HG03354 (cell line): Measurements from ENCODE around the gene RPA1.

Experiments used
- ATAC-seq: cut with Tn5 transposase; IDR thresholded peaks from one replicate; pipeline ENCODE4 v1.9.1; 2021; ENCODE audit warnings: mild to moderate bottlenecking; ENCODE audit not compliant: unreplicated experiment, poor library complexity, severe bottlenecking

The RPA1 gene

DNA sequence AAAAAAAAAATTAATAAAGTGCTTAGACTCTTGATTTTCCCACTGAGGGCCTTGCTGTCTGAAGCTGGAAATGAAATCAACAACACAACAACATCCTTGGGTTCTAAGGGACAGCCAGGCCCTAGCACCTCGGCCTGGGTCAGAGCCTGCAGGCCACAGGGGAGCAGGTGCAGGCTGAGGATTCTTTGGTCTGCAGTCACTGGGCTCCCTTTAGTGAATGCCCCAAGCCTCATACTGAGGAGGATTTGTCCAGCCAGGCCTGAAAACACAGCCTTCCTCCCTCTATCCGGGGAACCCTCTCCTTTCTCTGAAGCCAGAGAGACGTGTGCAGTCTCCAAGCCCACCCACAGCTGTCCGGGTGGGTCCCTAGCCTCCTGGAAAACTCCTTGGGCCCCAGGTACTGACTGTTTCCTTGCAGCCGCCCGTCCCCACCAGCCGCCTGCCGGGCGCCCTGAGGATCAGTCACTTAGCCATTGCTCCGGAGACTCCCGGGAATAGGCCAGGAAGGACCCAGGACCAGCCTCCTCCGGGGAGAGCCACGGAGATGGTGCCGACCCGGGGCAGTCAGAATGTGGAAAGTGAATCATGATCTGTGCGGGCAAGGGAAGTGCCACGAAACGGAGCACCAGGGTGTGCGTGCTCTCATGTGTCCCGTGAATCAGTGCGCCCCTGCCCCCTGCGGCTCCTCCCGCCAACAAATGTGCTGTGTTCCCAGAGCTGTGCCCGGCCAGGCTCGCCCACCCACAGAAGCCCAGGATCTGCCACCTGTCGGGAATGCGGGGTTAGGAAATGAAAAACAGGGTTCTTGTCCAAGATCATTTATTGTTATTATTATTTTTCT lies 104.3 kb downstream of the RPA1 start:
- ATAC-seq, result no peak

- ATAC-seq, result no peak
Observed at GRCh38 chr17:1934901-1935300, 105.1 kb downstream of the RPA1 start.

GRCh38 chr17:1936766-1937165 lies 107.0 kb downstream of the RPA1 start:
- ATAC-seq, result no peak

DNA sequence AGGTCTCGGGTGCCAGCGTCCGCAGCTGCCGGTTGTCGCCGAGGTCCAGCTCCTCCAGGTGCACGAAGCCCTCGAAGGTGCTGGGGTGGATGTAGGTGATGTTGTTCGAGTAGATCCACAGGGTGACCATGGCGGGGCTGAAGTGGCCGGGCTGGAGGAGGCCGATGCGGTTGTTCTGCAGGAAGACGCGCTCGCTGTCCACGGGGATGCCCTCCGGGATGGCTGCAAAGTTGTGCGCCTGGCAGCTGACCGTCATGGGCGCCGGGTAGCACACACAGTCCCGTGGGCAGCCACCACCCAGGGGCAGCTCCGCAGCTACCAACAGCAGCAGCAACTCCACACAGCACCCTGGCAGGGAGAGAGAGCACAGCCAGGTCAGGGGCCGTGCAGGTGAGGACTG lies 107.7 kb downstream of the RPA1 start:
- ATAC-seq, result no peak

GRCh38 chr17:1939981-1940809 lies 110.4 kb downstream of the RPA1 start:
- no peak for ATAC-seq

- no peak for ATAC-seq
Observed at GRCh38 chr17:1940810-1941185, 111.0 kb downstream of the RPA1 start.

GRCh38 chr17:1941272-1942065 lies 111.7 kb downstream of the RPA1 start:
- no peak for ATAC-seq

GRCh38 chr17:1942066-1942365 lies 112.2 kb downstream of the RPA1 start:
- ATAC-seq, result no peak

DNA sequence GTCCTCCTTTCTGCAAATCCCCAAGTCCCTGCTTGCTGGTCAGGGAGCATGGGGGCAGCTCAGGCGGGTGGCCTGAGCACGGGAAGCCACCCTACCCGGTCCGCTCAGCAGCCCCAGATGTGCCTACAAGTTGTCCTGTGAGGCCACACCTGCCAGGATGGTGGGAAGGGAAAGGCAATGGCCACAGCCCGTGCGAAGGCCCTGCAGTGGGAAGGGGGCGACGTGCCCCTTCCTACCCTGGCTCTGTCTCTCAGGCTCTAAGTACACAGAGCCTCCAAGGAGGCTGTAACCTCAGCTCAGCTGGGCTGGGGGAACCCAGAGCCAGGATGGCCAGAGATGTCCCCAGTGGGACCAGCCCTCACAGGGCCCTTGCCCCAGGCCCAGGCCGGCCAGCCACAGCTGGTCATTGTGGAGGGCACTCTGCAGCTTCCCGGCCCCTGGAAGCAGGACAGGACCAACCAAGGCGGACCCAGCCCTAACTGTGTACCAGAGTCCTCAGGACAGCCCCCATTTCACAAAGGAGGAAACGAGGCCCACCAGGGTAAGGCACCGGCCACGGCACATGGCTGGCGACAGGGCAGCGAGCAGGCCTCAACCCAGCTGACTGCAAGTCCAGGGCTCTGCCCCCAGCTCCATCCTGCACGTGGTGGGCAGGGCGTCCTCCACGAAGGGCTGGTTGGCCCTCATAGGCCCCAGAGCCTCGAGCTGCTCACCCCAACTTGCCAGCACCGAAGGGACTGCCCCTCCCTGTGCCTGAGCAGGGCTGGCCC lies 113.0 kb downstream of the RPA1 start:
- ATAC-seq, result no peak

GRCh38 chr17:1943436-1943831 lies 113.6 kb downstream of the RPA1 start:
- no peak for ATAC-seq

- ATAC-seq, result no peak
Observed at GRCh38 chr17:1945621-1946020, 115.8 kb downstream of the RPA1 start.

DNA sequence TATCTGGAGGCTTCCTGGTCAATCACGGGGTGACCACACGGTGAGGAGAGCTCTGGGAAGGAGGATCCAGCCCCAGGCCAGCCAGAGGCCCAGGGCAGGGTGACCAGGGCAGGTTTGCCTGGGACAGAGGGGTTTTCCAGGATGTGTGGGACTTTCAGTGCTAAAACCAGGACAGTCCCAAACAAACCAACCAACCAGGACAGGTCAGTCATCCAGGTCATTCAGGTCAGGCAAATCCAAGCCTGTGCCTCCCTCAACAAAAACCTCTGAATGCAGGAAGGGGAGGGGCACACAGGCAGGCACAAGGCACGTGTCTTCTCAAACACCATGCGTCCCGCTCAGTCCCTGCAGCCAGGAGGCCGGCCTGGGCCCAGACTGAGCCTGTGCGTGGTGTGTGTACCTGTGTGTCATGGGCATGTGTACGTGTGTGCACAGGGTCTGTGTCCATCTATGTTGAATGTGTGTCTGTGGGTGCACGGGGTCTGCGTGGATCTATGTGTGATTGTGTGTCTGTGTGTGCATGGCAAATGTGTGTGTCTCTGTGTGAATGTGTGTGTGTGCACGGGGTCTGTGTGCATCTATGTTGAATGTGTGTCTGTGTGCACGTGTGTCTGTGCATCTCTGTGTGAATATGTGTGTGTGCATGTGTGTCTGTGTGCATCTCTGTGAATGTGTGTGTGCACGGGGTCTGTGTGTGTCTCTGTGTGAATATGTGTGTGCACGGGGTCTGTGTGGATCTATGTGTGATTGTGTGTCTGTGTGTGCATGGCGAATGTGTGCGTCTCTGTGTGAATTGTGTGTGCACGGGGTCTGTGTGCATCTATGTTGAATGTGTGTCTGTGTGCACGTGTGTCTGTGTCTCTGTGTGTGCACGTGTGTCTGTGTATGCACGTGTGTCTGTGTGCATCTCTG lies 116.5 kb downstream of the RPA1 start:
- ATAC-seq, result no peak

DNA sequence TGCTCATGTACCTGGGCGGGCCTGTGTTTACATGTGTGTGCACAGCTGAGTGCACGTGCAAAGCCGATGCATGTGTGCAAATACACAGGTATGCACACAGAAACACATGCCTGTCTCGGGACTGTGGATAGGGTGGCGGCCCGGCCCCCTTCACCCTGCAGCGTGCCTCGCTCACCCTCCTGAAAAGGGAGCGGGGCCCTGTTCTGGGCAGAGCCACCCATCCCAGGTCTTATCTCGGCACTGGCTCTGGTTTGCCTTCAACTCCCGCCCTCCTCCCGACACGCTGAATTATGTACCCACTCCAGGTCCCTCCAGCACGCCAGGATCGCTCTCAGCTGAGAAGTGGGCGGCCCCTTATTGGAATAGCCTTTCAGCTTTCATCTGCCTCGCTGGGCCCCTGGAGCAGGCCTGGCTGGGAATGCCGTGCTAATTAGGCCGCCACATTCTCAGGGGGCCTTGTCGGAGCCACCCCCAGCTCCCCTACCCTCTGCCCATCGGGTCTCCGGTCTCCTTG lies 117.5 kb downstream of the RPA1 start:
- no peak for ATAC-seq

DNA sequence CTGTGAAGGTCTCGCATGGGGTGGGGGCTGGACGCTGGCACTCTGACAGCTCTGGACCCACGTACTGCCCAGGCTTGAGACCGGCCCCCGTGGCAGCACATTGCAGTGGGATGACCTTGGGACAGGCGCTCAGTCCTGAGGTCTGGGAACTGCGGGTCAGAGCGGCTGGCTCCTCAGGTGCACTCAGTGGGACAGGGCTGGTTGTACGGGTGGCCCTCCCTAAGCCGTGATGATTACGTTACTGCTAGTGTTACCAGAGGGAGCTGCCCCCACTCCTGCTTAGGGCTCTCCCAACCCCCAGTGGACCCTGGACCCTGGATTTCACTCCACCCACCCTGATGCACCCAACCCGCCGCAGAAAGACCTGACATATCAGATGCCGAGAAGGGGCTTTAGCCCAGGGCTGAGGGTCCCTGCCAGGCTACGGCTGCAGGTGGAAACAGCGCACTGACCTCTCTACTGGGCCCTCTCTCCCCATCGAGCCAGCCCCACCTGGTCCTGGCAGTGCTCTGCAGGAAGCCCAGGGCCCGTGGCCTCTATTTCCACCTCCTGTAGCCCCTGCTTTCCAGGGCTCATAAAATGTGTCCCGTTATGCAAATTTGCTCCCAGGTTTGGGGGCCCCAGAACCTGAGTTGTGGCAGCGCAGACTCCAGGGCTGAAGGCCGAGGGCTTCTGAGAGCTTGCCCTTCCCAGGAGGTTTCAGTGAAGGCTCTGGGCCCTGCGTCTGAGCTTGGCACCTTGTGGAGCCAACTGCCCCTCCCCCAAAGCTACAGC lies 118.1 kb downstream of the RPA1 start:
- ATAC-seq, result no peak

- no peak for ATAC-seq
Observed at GRCh38 chr17:1948517-1948825, 118.7 kb downstream of the RPA1 start.
